Nephron (organoid): ENCODE measurements around the gene MRNIP.

ENCODE experiments used
- H3K27ac Mint-ChIP-seq, 3 experiments: 2 replicates each; pipeline ENCODE4 v1.8.0; 2020; ENCODE audit warnings: mixed read lengths in 3 of 3, mild to moderate bottlenecking in 2 of 3, moderate library complexity in 1 of 3
- H3K27me3 Mint-ChIP-seq: 2 replicates; pipeline ENCODE4 v1.8.0; 2021; ENCODE audit warnings: low read depth, mild to moderate bottlenecking, moderate library complexity, mixed read lengths
- H3K36me3 Mint-ChIP-seq: 2 replicates; pipeline ENCODE4 v1.8.0; 2020; ENCODE audit warnings: low read depth, mixed read lengths
- H3K4me1 Mint-ChIP-seq: 2 replicates; pipeline ENCODE4 v1.8.0; 2020; ENCODE audit warnings: mixed read lengths
- H3K4me3 Mint-ChIP-seq, 3 experiments: 2 replicates each; pipeline ENCODE4 v1.8.0; 2020; ENCODE audit warnings: mild to moderate bottlenecking in 3 of 3, mixed read lengths in 3 of 3, moderate library complexity in 2 of 3
- H3K9me3 Mint-ChIP-seq: 2 replicates; pipeline ENCODE4 v1.8.0; 2020; ENCODE audit warnings: mixed read lengths
- TF ChIP-seq, protein P1 (sequence below), 3 experiments: fragments of 200-600 bp; sonication (generic); IDR thresholded peaks; one replicate each; pipeline ENCODE4 v1.5.0; 2021; ENCODE audit warnings: antibody characterized with exemption in 3 of 3; ENCODE audit not compliant: unreplicated experiment in 3 of 3

Gene MRNIP

GRCh38 chr5:179867079-179867465 is 8.5 kb upstream of the MRNIP start:
- no peak overlapping the region for H3K4me3 Mint-ChIP-seq
- peak overlapping the region in 2 of 3 experiments; percentile 51 to 74 for H3K27ac Mint-ChIP-seq
- no peaks in the 10 kb centered on the region for H3K9me3 Mint-ChIP-seq
- TF ChIP-seq, protein P1, sequence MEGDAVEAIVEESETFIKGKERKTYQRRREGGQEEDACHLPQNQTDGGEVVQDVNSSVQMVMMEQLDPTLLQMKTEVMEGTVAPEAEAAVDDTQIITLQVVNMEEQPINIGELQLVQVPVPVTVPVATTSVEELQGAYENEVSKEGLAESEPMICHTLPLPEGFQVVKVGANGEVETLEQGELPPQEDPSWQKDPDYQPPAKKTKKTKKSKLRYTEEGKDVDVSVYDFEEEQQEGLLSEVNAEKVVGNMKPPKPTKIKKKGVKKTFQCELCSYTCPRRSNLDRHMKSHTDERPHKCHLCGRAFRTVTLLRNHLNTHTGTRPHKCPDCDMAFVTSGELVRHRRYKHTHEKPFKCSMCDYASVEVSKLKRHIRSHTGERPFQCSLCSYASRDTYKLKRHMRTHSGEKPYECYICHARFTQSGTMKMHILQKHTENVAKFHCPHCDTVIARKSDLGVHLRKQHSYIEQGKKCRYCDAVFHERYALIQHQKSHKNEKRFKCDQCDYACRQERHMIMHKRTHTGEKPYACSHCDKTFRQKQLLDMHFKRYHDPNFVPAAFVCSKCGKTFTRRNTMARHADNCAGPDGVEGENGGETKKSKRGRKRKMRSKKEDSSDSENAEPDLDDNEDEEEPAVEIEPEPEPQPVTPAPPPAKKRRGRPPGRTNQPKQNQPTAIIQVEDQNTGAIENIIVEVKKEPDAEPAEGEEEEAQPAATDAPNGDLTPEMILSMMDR (IDR thresholded peaks at IDR 0.05; ENCODE audit: unreplicated experiment in 3 of 3), result no peak
- peaks cover 41% of the 10 kb centered on the region for H3K36me3 Mint-ChIP-seq
- H3K27me3 Mint-ChIP-seq, result no peaks in the 10 kb centered on the region
- H3K4me1 Mint-ChIP-seq, result peaks cover 10% of the 10 kb centered on the region

DNA sequence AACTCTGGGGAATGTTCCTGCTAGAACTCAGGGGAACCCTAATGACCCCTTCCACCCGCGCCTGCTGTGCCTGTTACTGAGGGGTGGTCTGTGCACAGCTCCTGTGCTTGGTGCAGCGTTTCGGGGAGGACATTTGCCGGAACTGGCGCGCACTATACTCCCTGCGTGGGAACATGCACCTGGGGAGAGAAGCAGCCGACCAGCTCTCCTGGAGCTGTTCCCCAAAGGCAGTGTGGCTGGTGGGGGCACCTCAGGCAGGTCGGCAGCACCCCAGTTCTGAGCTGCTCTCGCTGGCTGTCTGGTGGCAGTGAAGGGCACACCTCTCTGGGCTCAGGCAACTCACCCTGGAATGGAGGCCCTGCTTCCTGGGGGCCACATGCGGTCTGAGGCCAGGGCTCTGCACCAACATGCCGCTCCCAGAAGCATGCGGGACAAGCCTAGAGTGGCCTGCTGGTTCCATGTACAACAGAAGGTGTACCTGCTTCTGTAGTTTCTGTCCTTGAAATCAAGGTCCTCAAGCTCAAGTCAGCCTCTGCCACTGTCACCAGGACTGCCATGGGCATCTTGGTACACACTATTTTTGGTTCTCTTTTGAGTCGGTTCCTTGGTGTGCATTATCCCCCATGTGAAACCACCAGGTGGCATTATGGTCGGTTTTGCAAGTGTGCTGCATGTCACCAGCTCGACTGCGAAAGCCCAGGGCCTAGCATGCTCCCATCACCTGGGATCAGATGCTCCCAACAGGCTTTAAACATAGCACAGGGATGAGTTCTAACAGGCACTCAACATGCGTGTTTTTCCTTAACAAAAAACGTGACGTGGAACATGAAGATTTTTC is 7.8 kb upstream of the MRNIP start:
- Mint-ChIP-seq H3K27me3 (no peaks in the 10 kb centered on the region), H3K9me3 (no peaks in the 10 kb centered on the region), H3K27ac (peak overlapping the region in 2 of 3 experiments; percentile 51 to 74), H3K4me1 (peaks cover 10% of the 10 kb centered on the region), H3K36me3 (peaks cover 41% of the 10 kb centered on the region), H3K4me3 (no peak overlapping the region)
- TF ChIP-seq, protein P1 (IDR thresholded peaks at IDR 0.05; ENCODE audit: unreplicated experiment in 3 of 3), result no peak

DNA sequence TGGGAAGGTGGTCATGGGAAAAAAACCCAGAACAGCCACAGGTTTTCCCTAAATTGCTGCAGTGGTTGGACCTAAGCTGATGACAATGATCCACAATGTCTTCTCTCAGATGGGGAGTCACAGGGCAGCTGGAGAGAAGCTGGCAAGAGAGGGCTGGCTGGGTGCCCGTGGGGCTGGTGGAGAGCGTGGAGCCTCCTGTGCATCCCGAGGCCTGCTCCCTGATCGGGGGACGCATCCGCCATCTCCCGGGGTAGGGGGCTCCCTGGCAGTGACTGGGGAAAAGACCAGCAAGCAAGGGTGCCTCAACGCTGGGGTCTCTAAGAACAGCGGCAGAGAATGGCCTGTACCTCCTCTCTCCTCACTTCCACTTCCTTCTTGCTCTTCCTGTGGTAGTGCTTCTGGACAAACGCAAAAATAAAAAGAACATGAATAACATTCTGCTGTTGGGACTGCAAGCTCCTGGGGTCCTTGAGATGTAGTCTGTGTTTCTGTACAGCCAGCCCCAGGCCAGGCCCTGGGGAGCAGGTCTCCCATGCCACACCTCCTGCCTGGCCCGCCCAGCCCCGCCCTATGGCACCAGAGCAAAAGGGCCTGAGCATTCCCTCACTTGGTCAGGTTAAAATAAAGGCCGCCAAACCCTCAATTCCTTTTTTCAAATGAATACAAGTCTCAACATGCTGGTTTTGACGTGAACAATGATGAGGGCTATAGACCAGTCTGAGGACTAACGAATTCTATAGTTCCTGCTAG is 7.0 kb upstream of the MRNIP start:
- H3K36me3 Mint-ChIP-seq, result peaks cover 34% of the 10 kb centered on the region
- H3K27me3 Mint-ChIP-seq, result no peaks in the 10 kb centered on the region
- H3K4me3 Mint-ChIP-seq, result no peak overlapping the region
- TF ChIP-seq, protein P1 (IDR thresholded peaks at IDR 0.05; ENCODE audit: unreplicated experiment in 3 of 3), result no peak
- H3K27ac Mint-ChIP-seq, result no peak overlapping the region
- H3K9me3 Mint-ChIP-seq, result no peaks in the 10 kb centered on the region
- H3K4me1 Mint-ChIP-seq, result peaks cover 3% of the 10 kb centered on the region

GRCh38 chr5:179864686-179865085 is 6.1 kb upstream of the MRNIP start:
- Mint-ChIP-seq H3K4me1 (peaks cover 10% of the 10 kb centered on the region), H3K9me3 (no peaks in the 10 kb centered on the region), H3K4me3 (no peak overlapping the region), H3K27me3 (no peaks in the 10 kb centered on the region), H3K27ac (no peak overlapping the region), H3K36me3 (peaks cover 32% of the 10 kb centered on the region)
- TF ChIP-seq, protein P1 (IDR thresholded peaks at IDR 0.05; ENCODE audit: unreplicated experiment in 3 of 3), result no peak

GRCh38 chr5:179863449-179864085 is 5.0 kb upstream of the MRNIP start:
- H3K27ac Mint-ChIP-seq, result no peak overlapping the region
- no peaks in the 10 kb centered on the region for H3K27me3 Mint-ChIP-seq
- no peak overlapping the region for H3K4me3 Mint-ChIP-seq

More at GRCh38 chr5:179863449-179864085, 5.0 kb upstream of the MRNIP start:
- H3K36me3 Mint-ChIP-seq, result peaks cover 32% of the 10 kb centered on the region
- H3K4me1 Mint-ChIP-seq, result peaks cover 15% of the 10 kb centered on the region
- TF ChIP-seq, protein P1 (IDR thresholded peaks at IDR 0.05; ENCODE audit: unreplicated experiment in 3 of 3), result no peak
- no peaks in the 10 kb centered on the region for H3K9me3 Mint-ChIP-seq
